Smooth muscle cell of the brain vasculature (primary cell): Measurements from ENCODE around the gene FBLN1.
"Not testable (repeated sequence)": the region's sequence is repeated elsewhere in the genome, so short reads cannot be mapped to it uniquely, and the experiment has no call there.

Source experiments
- DNase-seq: peaks from one replicate; pipeline ENCODE4 v3.0.0-alpha.2; 2012; ENCODE audit warnings: low read depth, low spot score

The FBLN1 gene

GRCh38 chr22:45526281-45526680 lies 23.6 kb downstream of the FBLN1 start:
- DNase-seq, result no peak

GRCh38 chr22:45526768-45527360 lies 24.2 kb downstream of the FBLN1 start:
- no peak for DNase-seq

GRCh38 chr22:45527456-45527855 lies 24.8 kb downstream of the FBLN1 start:
- DNase-seq, result no peak

GRCh38 chr22:45528046-45528445 lies 25.4 kb downstream of the FBLN1 start:
- DNase-seq, result no peak

- no peak for DNase-seq
These were observed 26.4 kb downstream of the FBLN1 start for GRCh38 chr22:45529105-45529504.

GRCh38 chr22:45529971-45530575 lies 27.4 kb downstream of the FBLN1 start:
- no peak for DNase-seq

- DNase-seq, result no peak
These were observed 29.0 kb downstream of the FBLN1 start for GRCh38 chr22:45531441-45532234.

- no peak for DNase-seq
These were observed 29.6 kb downstream of the FBLN1 start for GRCh38 chr22:45532235-45532631.

GRCh38 chr22:45533703-45534102 lies 31.0 kb downstream of the FBLN1 start:
- no peak for DNase-seq

- DNase-seq, result no peak
These were observed 31.9 kb downstream of the FBLN1 start for GRCh38 chr22:45534339-45535192.

- no peak for DNase-seq
These were observed 32.6 kb downstream of the FBLN1 start for GRCh38 chr22:45535290-45535689.

GRCh38 chr22:45535835-45536234 lies 33.2 kb downstream of the FBLN1 start:
- DNase-seq, result not testable (repeated sequence)

GRCh38 chr22:45537734-45538181 lies 35.1 kb downstream of the FBLN1 start:
- peak; percentile 95 for DNase-seq

- DNase-seq, result no peak
These were observed 35.6 kb downstream of the FBLN1 start for GRCh38 chr22:45538281-45538680.

GRCh38 chr22:45540122-45540521 lies 37.4 kb downstream of the FBLN1 start:
- no peak for DNase-seq

- DNase-seq, result no peak
These were observed 38.8 kb downstream of the FBLN1 start for GRCh38 chr22:45541382-45541979.

GRCh38 chr22:45542001-45542520 lies 39.4 kb downstream of the FBLN1 start:
- DNase-seq, result no peak

- not testable (repeated sequence) for DNase-seq
These were observed 40.1 kb downstream of the FBLN1 start for GRCh38 chr22:45542736-45543135.

GRCh38 chr22:45543243-45543642 lies 40.6 kb downstream of the FBLN1 start:
- no peak for DNase-seq

- DNase-seq, result no peak
These were observed 42.0 kb downstream of the FBLN1 start for GRCh38 chr22:45544588-45545170.
